GM19468 (cell line): ENCODE results near the gene ARRDC1.
"Not testable (repeated sequence)": the region's sequence is repeated elsewhere in the genome, so short reads cannot be mapped to it uniquely, and the experiment has no call there.

ENCODE experiments used
- ATAC-seq: cut with Tn5 transposase; IDR thresholded peaks from one replicate; pipeline ENCODE4 v1.9.1; 2021; ENCODE audit warnings: mild to moderate bottlenecking, moderate library complexity, moderate number of reproducible peaks; ENCODE audit not compliant: unreplicated experiment; ENCODE audit errors: extremely low read depth

ARRDC1 gene

DNA sequence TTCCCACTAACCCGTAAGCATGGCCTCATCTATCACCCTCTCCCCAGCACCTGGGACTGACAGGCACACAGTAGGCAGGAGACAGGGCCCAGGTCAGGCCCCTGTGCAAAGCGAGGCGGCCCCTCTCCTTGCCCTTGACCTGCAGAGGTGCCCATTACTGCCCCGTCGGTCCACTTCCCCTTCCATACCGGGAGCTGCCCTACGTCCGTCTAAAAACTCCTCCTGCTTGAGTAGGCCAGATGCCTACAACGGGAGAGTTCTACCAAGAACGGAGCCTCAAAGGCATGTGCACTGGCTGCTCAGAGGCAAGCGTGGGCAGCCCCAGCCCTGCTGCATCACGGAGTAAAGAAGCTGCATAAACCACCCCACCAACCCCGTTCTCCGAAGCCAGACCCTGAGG, 22.1 kb upstream of the ARRDC1 start:
- no peak for ATAC-seq

DNA sequence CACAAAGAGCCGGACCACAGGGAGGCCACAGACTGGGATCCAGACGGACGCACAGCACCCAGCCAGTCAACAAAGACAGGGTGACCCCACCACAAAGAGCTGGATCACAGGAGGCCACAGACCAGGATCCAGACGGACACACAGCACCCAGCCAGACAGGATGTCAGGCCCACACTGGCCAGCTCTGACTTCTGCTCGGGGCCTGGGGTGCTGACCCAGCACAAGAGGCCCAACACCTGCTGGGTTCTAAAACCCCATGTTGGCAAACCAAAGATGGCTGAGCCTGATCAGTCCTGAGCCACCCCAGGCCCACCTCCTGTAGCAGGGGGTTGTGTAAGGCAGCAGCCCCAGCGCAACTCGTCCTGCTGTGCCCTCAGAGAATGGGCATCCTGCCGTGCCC, 21.5 kb upstream of the ARRDC1 start:
- ATAC-seq: no peak

DNA sequence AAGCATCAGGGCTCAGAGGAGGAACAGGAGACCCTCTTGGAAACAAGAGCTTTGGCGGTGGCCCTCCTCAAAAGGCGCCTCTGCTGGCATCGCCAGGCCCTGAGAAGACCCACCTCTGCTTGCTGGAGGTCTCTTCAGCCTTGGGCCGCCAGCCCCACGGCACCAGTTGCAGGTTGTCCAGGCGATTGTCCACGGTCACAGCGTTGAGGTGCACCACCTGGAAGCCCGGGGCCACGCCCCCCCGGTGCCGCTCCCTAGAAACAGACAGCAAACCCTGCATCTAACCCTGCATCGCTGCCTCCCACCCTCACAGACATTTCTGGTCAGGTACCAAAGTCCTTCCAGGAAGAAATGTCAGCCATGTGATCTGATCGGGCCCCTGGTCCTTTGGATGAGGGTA, 18.6 kb upstream of the ARRDC1 start:
- ATAC-seq: no peak

DNA sequence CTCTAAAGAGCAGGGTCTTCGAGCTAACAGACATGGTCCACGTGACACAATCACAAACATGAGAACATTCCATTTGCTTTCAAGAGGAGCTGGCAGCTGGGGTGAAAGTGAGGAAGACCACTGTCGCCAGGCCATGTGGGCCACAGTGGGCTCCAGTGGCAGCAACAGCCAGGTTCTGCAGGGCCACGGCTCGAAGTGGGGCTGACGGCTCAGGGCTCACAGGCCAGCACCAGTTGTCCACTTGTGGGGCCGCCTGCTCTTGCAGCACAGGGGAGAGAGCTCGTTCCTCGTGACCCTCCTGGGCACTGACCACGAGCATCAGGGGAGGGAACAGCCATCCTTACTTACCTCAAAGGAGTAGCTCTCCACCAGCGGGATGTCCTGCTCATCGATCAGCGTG, 17.2 kb upstream of the ARRDC1 start:
- ATAC-seq: no peak

DNA sequence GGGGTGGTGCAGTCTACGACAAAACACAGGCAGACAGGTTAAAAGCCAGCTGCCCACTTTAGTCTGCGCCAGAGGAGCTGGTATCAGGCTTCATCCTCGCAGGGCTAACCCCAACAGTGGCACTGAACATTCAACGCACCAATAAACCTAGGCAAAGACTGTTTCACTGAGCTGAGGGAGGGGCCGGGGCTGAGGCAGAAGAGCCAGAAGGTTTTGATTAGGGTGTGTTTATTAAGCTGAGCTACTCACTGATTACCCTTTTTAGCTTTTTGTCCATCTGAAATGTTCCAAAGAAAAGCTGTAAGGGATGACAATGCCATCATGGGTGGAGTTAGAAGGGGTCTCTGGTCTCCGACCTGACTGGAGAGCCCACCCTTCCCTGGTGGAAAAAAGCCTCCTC, 16.6 kb upstream of the ARRDC1 start:
- no peak for ATAC-seq

DNA sequence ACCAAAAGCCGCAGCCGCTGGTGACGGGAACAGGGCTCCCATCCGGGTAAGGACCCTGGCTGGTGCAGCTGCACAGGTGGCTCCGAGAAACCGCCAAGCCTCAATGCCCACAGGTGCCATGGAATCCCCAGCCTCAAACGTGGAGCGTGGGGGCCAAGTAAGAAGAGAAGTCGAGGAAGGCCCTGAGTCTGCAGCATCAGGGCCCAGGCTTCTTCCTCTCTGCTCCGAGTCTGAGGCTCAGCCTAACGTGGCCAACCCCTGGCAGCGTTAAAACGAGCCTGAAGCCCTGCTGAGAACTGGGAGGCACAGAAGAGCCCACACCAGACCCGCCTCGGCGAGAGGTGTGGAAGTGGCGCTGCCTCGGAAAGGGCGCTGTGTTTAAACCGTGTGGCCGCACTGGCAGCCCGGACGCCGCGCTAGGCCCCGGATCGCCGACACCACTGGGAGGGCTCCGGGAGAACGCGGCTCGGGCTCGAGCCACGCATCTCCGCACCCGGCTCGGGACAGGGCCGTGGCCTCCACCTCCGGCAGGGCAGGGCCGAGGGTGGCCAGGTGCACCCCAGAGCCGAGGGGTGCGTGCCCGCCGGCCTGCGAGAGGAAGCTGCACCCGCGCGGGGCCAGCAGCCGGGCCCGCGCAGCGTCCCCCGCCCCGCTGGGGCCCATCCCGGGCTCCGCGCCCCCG, 15.9 kb upstream of the ARRDC1 start:
- ATAC-seq: no peak

DNA sequence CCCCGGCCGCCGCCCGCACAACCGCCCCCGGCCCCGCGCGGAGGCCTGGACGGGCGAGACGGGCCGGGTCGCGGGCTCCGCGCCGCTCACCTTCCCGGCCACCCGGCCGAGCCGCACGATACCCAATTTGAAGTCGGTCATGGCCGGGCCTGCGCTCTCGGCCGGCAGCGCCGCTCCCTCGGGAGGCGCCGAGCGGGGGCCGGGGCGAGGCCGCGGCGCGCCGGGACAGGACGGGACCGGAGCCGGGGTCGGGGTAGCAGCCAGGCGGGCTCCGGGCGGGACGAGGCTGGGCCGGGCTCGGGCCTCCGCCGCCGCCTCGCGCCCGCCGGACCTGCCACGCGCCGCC, 15.4 kb upstream of the ARRDC1 start:
- no peak for ATAC-seq

DNA sequence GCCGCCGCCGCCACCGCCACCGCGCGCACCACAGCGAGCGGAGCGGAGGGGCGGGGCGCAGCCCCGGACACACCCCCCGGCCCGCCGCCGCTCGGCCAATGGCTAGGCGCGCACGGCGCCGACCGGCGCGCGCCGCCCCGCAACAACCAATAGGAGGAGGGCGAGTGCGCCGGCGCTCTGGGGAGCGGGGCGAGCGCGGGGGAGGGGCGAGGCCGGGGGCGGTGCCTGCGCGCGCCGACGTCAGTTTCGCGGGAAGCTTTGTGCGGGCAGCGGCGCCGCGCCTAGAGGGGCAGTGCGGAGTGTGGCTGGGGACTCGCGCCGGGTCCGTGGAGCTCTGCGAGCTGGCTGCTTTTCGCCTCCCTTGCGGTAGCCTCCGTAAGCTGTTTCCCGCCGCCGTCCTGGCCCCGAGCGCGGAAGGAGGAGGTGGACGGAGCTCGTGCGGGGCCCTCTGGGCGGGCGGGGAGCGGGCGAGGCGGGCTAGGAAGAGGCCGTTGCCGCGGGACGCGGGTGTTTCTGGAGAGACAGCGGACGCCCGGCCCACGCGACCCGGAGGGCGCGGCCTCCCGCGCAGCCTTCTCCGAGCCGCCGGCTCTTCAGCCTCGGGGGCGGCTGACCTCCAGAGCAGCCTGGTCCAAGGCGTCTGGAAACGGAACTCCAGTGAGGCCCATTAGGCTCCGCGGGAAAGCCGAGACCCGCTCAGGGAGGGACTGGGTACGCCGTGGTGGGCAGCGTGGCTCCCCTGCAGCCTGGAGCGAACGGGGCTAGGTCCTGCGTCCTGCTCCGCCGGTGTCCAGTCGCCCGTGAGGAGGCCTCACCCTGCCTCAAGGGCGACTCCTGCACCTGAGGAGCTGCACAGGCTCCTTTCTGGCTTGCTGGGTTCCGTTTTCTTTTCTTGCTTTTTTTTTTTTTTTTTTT, 14.8 kb upstream of the ARRDC1 start, which contains the start of gene ZMYND19:
Gene ZMYND19, minus strand, starts transcription at position 44 of the 915 bp plus-strand sequence. CDS start 249 bp downstream, outside the sequence.
- peak; percentile 57 for ATAC-seq

DNA sequence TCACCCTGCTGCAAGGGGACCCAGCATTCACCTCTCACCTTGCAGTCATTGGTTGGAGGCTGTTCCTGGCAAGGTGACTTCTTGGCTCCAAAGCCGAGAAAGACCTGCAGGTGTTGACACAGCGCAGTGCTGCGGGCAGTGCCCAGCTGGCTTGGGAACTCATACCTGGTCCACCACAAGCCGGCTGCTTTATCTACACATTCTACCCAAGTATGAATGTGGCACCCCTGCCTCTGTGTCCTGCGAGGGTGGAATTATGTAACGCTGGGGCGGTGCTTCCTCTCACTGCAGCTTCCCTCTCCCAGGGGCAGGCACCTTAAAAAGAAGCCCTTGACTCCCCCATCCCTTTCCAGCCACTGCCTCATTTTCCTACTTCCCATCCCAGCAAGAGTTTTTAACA, 12.7 kb upstream of the ARRDC1 start:
- no peak for ATAC-seq

DNA sequence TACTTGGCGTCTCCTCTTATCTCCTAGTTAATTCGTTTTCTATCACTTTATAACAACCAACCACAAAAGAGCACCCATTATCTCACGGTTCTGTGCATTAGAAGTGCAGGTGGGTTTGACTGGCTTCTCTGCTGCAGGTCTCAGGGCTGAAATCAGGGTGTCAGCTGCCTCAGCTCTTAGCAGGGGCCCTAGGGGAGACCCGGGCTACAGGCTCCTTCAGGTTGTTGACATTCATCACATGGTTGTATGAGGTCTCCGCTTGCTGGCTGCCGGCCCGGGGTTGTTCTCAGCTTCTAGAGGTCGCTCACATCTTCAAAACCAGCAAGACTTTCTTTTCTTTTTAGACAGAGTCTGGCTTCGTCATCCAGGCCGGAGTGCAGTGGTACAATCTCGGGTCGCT, 12.3 kb upstream of the ARRDC1 start:
- ATAC-seq: no peak

DNA sequence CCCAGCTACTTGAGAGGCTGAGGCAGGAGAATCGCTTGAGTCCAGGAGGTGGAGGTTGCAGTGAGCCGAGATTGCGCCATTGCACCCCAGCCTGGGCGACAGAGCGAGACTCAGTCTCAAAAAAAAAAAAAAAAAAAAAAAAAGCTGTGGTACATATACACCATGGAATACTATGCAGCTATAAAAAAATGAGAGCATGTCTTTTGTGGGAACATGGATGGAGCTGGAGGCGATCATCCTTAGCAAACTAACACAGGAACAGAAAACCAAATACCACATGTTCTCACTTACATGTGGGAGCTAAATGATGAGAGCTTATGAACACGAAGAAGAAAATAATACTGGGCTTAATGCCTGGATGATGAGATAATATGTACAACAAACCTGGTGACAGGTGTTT, 8.9 kb upstream of the ARRDC1 start:
- ATAC-seq: not testable (repeated sequence)

DNA sequence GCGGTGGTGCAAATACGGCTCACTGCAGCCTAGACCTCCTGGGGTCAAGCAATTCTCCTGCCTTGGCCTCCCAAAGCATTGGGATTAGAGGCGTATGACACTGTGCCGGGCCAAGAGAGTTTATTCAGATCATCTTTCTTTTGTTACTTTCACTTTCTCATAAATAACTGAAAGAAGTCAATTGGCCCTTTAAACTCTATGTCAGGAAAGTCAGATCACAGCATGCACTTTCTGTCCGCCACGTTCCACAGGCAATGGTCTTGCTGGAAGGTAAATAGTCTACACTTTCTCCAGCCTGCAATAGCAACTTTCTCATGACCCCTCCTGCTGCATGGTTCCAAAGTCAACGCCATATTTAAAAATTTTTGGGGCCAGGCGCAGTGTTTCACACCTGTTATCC, 6.5 kb upstream of the ARRDC1 start:
- ATAC-seq: no peak

DNA sequence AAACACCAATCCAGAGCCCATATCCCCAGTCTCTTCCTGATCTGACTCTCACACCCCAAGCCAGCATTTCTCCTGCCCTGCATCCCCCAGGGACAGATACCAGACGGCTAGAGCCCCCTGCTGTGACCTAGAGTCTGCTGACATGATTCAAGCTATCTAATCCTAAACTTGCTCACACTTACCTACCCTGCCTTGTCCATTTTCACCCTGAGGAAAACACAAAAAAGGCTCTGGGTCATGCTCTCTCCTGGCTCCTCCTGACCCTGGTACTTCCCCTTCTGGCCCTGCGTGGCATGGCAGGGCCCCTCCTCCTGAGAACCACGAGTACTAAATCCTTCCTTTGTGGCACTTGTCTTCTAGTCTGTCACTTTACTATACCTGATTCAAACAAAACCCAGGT, 2.8 kb upstream of the ARRDC1 start:
- ATAC-seq: no peak

DNA sequence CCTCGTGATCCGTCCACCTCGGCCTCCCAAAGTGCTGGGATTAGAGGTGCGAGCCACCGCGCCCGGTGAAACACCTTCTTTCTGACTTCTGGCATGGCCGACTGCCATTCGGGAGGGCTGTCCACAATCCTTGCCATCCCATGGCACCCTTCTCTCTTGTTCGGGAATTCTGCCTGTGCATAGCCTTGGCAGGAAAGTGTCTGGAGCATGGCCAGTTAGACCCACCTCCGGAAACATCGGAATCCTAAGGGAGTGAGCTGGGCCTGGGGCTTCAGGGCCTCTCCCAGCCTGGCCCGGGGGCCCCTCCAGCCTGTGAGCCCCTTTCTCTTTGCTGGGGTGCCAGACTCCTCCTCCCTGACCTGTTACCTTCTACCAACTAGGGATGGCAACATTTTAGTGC, 1.6 kb upstream of the ARRDC1 start:
- no peak for ATAC-seq

DNA sequence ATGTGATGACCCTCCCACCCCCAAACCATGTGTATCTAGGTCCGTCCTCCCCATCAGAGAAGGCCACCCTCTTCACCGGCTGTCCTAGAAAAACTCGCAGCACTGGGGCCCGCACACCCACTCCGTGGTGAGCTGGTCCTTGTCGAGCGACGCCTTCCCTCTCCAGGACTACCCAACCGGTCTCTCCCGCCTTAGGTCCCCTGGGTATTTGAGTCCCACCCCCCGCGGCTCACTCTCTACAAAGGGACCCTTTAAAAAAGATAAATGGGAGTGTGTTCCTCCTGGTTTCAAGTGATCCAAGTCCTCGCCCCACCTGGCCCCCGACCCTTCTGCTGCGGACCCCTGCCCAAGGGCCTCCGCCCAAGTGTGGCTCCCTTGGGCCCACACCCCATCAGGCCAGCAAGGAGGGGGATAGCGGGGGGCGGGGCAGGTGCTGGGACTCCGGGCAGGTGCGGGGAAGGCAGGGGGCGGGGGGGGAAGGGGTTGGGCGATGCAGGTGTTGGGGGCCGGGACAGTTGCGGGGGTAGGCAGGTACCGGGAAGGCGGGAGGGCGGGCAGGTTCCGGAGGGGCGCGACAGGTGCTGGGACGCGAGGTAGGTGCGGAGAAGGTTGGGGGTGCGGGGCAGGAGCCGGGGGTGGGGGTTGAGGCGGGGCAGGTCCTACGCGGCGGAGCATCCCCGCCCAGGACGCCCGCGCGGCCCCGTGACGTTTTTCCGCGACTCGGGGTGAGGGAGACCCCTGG, 970 bp upstream of the ARRDC1 start:
- ATAC-seq: no peak

DNA sequence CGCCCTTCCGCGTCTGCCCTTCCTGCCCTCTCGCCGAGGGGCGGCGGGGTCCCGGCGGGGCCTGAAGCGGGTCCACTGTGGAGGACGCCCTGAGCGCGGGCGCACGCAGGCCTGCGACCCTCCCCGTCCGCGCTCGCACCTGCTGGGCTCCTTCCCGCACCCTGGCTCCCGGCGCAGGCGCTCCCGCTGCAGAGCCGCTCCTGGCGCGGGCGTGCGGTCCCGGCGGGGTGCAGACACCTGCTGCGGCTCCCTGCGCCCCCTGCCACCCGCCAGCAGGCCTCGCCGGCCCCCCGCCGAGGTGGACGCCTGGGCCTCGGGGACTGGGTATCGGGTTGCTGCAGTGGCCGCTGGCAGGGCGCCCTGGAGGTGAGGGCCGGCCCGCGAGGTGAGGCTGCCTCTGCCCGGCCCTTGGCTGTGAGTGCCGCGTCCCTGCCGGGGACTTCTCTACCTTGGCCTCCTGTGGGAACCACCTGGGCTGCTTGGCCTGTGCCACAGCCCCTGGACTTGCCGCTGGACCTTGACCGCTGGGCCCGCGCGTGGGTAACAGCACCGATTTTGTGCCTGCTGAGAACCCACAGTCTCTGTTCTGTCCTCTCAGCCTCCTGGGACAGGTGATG, 627 bp downstream of the ARRDC1 start:
- peak; percentile 3 for ATAC-seq

DNA sequence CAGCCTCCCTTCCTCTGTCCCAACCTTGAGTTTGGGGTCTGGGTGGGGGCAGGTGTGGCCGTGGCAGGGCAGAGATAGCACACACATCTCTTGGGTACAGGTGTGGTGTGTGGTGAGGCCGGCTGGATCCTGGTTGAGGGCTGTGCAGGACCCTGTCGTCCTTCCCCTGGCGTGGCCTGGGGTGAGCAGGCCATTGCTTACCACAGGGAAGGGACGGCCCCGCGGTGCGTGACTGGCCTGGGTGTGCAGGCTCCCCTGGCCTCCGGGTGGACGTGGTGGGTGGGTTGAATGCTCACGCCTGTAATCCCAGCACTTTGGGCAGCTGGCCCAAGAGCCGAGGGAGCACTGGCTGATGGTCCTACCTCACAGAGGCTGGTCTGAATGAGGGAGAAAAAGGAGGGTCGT, 1.2 kb downstream of the ARRDC1 start:
- no peak for ATAC-seq

DNA sequence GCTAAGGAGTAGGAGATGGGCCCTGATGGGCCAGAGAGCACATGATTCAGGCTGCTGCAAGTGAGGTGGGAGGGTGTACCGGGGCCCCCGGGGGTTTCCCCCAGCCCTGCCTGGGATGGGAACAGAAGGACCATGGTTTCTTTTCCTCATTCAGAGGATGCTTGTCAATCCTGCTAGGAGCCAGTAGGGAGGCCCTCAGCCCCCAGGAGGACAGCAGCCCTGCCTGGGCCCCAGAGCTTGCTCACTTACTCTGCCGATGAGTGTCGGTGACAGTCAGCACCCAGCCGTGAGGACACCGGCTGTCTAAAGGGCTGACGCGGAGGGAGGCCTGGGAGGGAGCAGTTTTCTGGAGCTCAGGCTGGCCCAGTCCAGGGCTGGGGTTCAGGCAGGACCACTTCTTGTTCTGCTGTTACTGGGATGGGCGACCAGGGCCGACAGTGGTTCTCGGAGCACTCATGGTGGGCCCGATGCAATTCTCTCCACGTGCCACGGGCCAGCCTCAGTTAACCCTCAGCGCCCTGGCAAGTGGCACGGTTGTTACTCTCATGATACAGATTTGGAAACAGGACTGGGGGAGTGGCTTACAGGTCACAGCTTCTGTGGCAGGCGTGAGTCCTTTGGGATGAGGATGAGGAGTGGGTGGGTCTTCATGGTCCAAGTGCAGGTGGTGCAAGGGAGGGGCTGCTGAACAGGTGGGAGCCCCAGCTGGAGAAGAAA, 1.8 kb downstream of the ARRDC1 start:
- no peak for ATAC-seq

DNA sequence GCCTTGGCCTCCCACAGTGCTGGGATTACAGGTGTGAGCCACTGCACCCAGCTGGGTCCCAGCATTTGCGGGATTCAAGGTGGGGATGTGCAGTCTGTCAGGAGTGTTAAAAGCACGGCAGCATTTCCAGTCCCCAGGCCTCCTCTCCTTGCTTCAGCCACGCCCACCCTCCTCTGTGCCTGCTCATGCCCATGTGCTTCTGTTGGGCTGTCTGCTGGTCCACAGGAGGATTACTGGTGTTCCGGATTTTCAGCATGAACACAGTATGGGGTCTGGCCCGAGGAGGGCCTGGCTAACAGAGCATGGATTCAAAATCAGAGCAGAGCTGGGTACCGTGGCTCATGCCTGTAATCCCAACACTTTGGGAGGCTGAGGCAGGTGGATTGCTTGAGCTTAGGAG, 5.5 kb downstream of the ARRDC1 start:
- ATAC-seq: no peak
